HepG2 (cell line): ENCODE data around the gene PSMD1. TPM values are rescaled to one million over a fixed set of nuclear protein-coding genes. Genes with fewer than 3 reads are reported as not detected.

ENCODE experiments used
- ARHGAP35 ChIP-seq: sonication (generic); formaldehyde crosslinking; IDR thresholded peaks from 2 replicates; pipeline ENCODE4 v1.9.0; 2022; ENCODE audit warnings: mild to moderate bottlenecking, inconsistent platforms, moderate library complexity, missing genetic modification reagents, borderline replicate concordance
- BORCS8-MEF2B ChIP-seq: sonication (generic); formaldehyde crosslinking; IDR thresholded peaks from 2 replicates; pipeline ENCODE4 v1.8.0; 2022; ENCODE audit warnings: mild to moderate bottlenecking, missing genetic modification reagents
- CC2D1A ChIP-seq: sonication (generic); formaldehyde crosslinking; IDR thresholded peaks from 2 replicates; pipeline ENCODE4 v1.8.1; 2023; ENCODE audit warnings: mild to moderate bottlenecking, missing genetic modification reagents
- CHCHD3 ChIP-seq: sonication (generic); formaldehyde crosslinking; IDR thresholded peaks from 2 replicates; pipeline ENCODE4 v1.8.0; 2022; ENCODE audit warnings: mild to moderate bottlenecking, missing genetic modification reagents, moderate library complexity
- EEA1 ChIP-seq: sonication (generic); formaldehyde crosslinking; IDR thresholded peaks from 2 replicates; pipeline ENCODE4 v1.5.1; 2020; ENCODE audit warnings: mild to moderate bottlenecking, missing genetic modification reagents, borderline replicate concordance
- EED ChIP-seq: sonication (generic); formaldehyde crosslinking; IDR thresholded peaks from 2 replicates; pipeline ENCODE4 v1.5.0; 2020; ENCODE audit warnings: mild to moderate bottlenecking, missing genetic modification reagents
- KLF16 ChIP-seq, 2 experiments: sonication (generic) in 1 of 2; formaldehyde crosslinking in 1 of 2; IDR thresholded peaks; 2 replicates each; pipeline versions ENCODE4 v1.6.1 to v1.8.0; 2016 to 2023; ENCODE audit warnings: missing genetic modification reagents in 2 of 2, missing compliant biosample characterization in 1 of 2
- KLF6 ChIP-seq: IDR thresholded peaks from 2 replicates; pipeline ENCODE4 v1.8.0; 2016; ENCODE audit warnings: missing biosample characterization, missing genetic modification reagents
- PLSCR1 ChIP-seq: sonication (generic); formaldehyde crosslinking; IDR thresholded peaks from 2 replicates; pipeline ENCODE4 v1.5.0; 2020; ENCODE audit warnings: missing genetic modification reagents, mild to moderate bottlenecking, borderline replicate concordance
- REPIN1 ChIP-seq: sonication (generic); formaldehyde crosslinking; IDR thresholded peaks from 2 replicates; pipeline ENCODE4 v1.8.0; 2022; ENCODE audit warnings: missing genetic modification reagents, low read depth, mild to moderate bottlenecking, borderline replicate concordance
- SPEN ChIP-seq: sonication (generic); formaldehyde crosslinking; IDR thresholded peaks from 2 replicates; pipeline ENCODE4 v1.5.1; 2020; ENCODE audit warnings: low read depth, mild to moderate bottlenecking, missing genetic modification reagents
- THAP11 ChIP-seq: IDR thresholded peaks from 2 replicates; pipeline ENCODE4 v1.6.1; 2016; ENCODE audit warnings: missing biosample characterization, missing genetic modification reagents
- TOPORS ChIP-seq: sonication (generic); formaldehyde crosslinking; IDR thresholded peaks from 2 replicates; pipeline ENCODE4 v1.8.0; 2023; ENCODE audit warnings: mild to moderate bottlenecking, missing genetic modification reagents
- ZBTB20 ChIP-seq: sonication (generic); formaldehyde crosslinking; IDR thresholded peaks from 2 replicates; pipeline ENCODE4 v1.8.1; 2023; ENCODE audit warnings: missing genetic modification reagents, low read depth, mild to moderate bottlenecking, borderline replicate concordance
- ZC3H4 ChIP-seq: sonication (generic); formaldehyde crosslinking; IDR thresholded peaks from 2 replicates; pipeline ENCODE4 v1.4.0; 2020; ENCODE audit warnings: missing genetic modification reagents, borderline replicate concordance
- ZNF263 ChIP-seq: sonication (generic); formaldehyde crosslinking; IDR thresholded peaks from 2 replicates; pipeline ENCODE4 v1.4.0; 2020; ENCODE audit warnings: missing genetic modification reagents
- ZNF512B ChIP-seq: sonication (generic); formaldehyde crosslinking; IDR thresholded peaks from 2 replicates; pipeline ENCODE4 v1.5.1; 2020; ENCODE audit warnings: missing genetic modification reagents, mild to moderate bottlenecking, borderline replicate concordance
- ZNF687 ChIP-seq: sonication (generic); formaldehyde crosslinking; IDR thresholded peaks from 2 replicates; pipeline ENCODE4 v1.5.1; 2020; ENCODE audit warnings: mild to moderate bottlenecking, missing genetic modification reagents, moderate library complexity
- ZNF775 ChIP-seq: sonication (generic); formaldehyde crosslinking; IDR thresholded peaks from 2 replicates; pipeline ENCODE4 v1.4.0; 2020; ENCODE audit warnings: missing genetic modification reagents, mild to moderate bottlenecking, moderate library complexity, borderline replicate concordance
- ZNF788 ChIP-seq: sonication (generic); formaldehyde crosslinking; IDR thresholded peaks from 2 replicates; pipeline ENCODE4 v1.5.0; 2020; ENCODE audit warnings: mild to moderate bottlenecking, missing genetic modification reagents, borderline replicate concordance
- ZNF883 ChIP-seq: sonication (generic); formaldehyde crosslinking; IDR thresholded peaks from 2 replicates; pipeline ENCODE4 v1.5.1; 2020; ENCODE audit warnings: mild to moderate bottlenecking, missing genetic modification reagents; ENCODE audit errors: not compliant biosample characterization
- polyA plus RNA-seq, 8 experiments: library from polyadenylated mRNA; depleted of rRNA in 3 of 8; stranded (reverse) in 7 of 8; unstranded in 1 of 8; fragments of >200 nt; fragmentation: Illumina TruSeq in 4 of 8; extraction: Trizol in 4 of 8; gene quantifications; 2 replicates each; pipeline versions ENCODE4 v1.2.1 to v1.2.3, GENCODE V29; 2011 to 2016; ENCODE audit warnings: low read depth in 4 of 8, missing spikeins in 1 of 8, mixed read lengths in 1 of 8; ENCODE audit not compliant: insufficient read depth in 1 of 8
- total RNA-seq, 5 experiments: library from RNA; depleted of rRNA; stranded (reverse); fragments of >200 nt; fragmentation: Illumina TruSeq; extraction: Trizol; gene quantifications; 2 replicates each; pipeline ENCODE4 v1.2.3, GENCODE V29; 2016; ENCODE audit warnings: low read depth in 1 of 5

PSMD1 gene
- total and polyA plus RNA-seq, 2 of the 13 experiments (the other 11 are each of a cell fraction or from before 2014, with no cell fraction given), result 136 to 191 TPM

- 0 out of 2 replicates have a peak, but pooled peaks have one; percentile 56 for TF ChIP-seq ZNF512B (CRISPR knock-in tag)
- TF ChIP-seq ZNF775, result no peak
- peak; percentile 45; the same call in 1 of the 2 replicates for TF ChIP-seq ZNF263 (CRISPR knock-in tag)
- TF ChIP-seq BORCS8-MEF2B, result peak; percentile 5; the same call in 1 of the 2 replicates
- peak; percentile 78 for TF ChIP-seq ZNF687
- 0 out of 2 replicates have a peak, but pooled peaks have one; percentile 43 for TF ChIP-seq EEA1 (CRISPR knock-in tag)
- TF ChIP-seq TOPORS (CRISPR knock-in tag), result no peak
- peak; percentile 27; the same call in 1 of the 2 replicates for TF ChIP-seq ZNF788 (CRISPR knock-in tag)
- no peak for TF ChIP-seq REPIN1 (CRISPR knock-in tag)
- TF ChIP-seq KLF16 (CRISPR knock-in tag; IDR thresholded peaks at IDR 0.05), result no peak
- TF ChIP-seq ZBTB20 (CRISPR knock-in tag), result 0 out of 2 replicates have a peak, but pooled peaks have one; percentile 57
- TF ChIP-seq THAP11, result no peak
- peak; percentile 66 for TF ChIP-seq ZNF883 (CRISPR knock-in tag)
- TF ChIP-seq SPEN, result peak; percentile 82
- TF ChIP-seq ARHGAP35 (CRISPR knock-in tag), result 0 out of 2 replicates have a peak, but pooled peaks have one; percentile 56
- no peak for TF ChIP-seq CC2D1A (CRISPR knock-in tag)
- peak; percentile 32; the same call in 1 of the 2 replicates for TF ChIP-seq ZC3H4
- TF ChIP-seq CHCHD3, result no peak
- TF ChIP-seq EED (CRISPR knock-in tag), result no peak
- TF ChIP-seq PLSCR1 (CRISPR knock-in tag), result no peak
- TF ChIP-seq KLF6, result 0 out of 2 replicates have a peak, but pooled peaks have one; percentile 52
These were observed 18.8 kb upstream of the PSMD1 start (continued) for GRCh38 chr2:231037731-231038482.
